ENCODE measurements around the gene ZNF484.

GRCh38 chr9:92837191-92837590, 40.6 kb downstream of the ZNF484 start:
- TF ChIP-seq CTCF (IDR thresholded peaks at IDR 0.05; ENCODE audit: insufficient read depth, low read length, poor library complexity, severe bottlenecking) (no peak), EZH2phosphoT487 (conservative IDR thresholded peaks at IDR 0.05; ENCODE audit: low read length) (no peak)

All from SU-DHL-6 (cell line).